Uterus (tissue), 4 donors: ENCODE results near the gene TNS1. TPM values are rescaled to one million over a fixed set of nuclear protein-coding genes. Genes with fewer than 3 reads are reported as not detected.
A peak's percentile ranks its signal among the peaks of the same experiment; 100 is the strongest.

Experiments used
- DNase-seq, 2 donors: peaks; one replicate each; pipeline ENCODE4 v3.0.0-alpha.2; 2019 to 2020
- H3K27ac ChIP-seq, 2 donors: fragments of 200-600 bp; sonication (generic); 1 replicate in 1 of 2; 2 replicates in 1 of 2; pipeline ENCODE4 v1.5.1; 2016 to 2018
- H3K27me3 ChIP-seq, 2 donors: fragments of 200-600 bp; sonication (generic); one replicate each; pipeline ENCODE4 v1.5.1; 2018 to 2019; ENCODE audit warnings: control low read depth in 1 of 2
- H3K36me3 ChIP-seq, 2 donors: fragments of 200-600 bp; sonication (generic); one replicate each; pipeline ENCODE4 v1.5.1; 2019; ENCODE audit warnings: control low read depth in 1 of 2
- H3K4me1 ChIP-seq, 2 donors: fragments of 200-600 bp; sonication (generic); one replicate each; pipeline ENCODE4 v1.5.1; 2018 to 2019; ENCODE audit warnings: control low read depth in 1 of 2
- H3K4me3 ChIP-seq, 2 donors: fragments of 200-600 bp; sonication (generic); 1 replicate in 1 of 2; 2 replicates in 1 of 2; pipeline ENCODE4 v1.5.1; 2018 to 2019; ENCODE audit warnings: mild to moderate bottlenecking in 1 of 2
- H3K9me3 ChIP-seq, 2 donors: fragments of 200-600 bp; sonication (generic); one replicate each; pipeline ENCODE4 v1.5.1; 2019; ENCODE audit warnings: control low read depth in 1 of 2
- POLR2A ChIP-seq, 2 donors: fragments of 450-650 bp; IDR thresholded peaks; one replicate each; pipeline ENCODE4 v1.6.1; 2016; ENCODE audit warnings: antibody characterized with exemption in 2 of 2, mild to moderate bottlenecking in 1 of 2, moderate library complexity in 1 of 2
- intact Hi-C: fragments of 100-400 bp; cut with DNase I; formaldehyde crosslinking; loops from one replicate; pipeline ENCODE4 v1.15.1; 2023; ENCODE audit warnings: low total_unique reads
- total RNA-seq, 4 donors: library from RNA; depleted of rRNA in 3 of 4; stranded (reverse); fragments of >200 nt in 3 of 4; gene quantifications; one replicate each; pipeline versions ENCODE4 v1.1.0 to v1.2.4, GENCODE V29; 2014 to 2023
- TF ChIP-seq, protein P1 (sequence below), 4 experiments: fragments of 200-600 bp in 2 of 4; fragments of 450-650 bp in 2 of 4; sonication (generic) in 2 of 4; IDR thresholded peaks; one replicate each; pipeline ENCODE4 v1.5.1; 2016 to 2019; ENCODE audit warnings: antibody characterized with exemption in 4 of 4, mild to moderate bottlenecking in 2 of 4, moderate library complexity in 1 of 4
- donor health status: DM: yes; HTN: yes; CAD: no.

TNS1 gene
- total RNA-seq, 4 donors from 2014 or later = 144 to 1,338 (median 313) TPM

DNA sequence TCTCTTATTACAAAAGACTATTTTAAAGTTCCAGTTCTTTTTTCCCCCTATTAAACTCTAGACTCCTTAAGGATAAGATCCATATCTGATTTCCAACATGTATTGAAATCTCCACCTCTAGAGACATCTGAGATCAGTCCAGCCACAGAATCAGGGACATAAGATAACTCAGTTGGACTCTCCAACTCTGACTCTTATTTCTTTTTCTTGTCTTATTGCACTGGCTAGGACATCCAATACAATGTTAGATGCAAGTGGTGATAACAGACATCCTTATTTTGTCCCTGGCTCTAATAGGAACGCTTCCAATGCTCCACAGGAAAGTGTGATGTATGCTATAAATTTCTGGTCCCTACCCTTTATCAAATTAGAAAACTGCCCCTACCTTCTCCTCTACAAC lies 158.1 kb downstream of the TNS1 start:
- Histone ChIP-seq H3K36me3 (no peaks in the 10 kb centered on the region), H3K4me1 (peaks cover 0 to 21% of the 10 kb centered on the region in 2 donors), H3K27ac (no peak overlapping the region), H3K4me3 (no peak overlapping the region), H3K9me3 (no peaks in the 10 kb centered on the region), H3K27me3 (no peaks in the 10 kb centered on the region)
- no peak for DNase-seq
- intact Hi-C loops = no loop called here
- TF ChIP-seq, protein P1, sequence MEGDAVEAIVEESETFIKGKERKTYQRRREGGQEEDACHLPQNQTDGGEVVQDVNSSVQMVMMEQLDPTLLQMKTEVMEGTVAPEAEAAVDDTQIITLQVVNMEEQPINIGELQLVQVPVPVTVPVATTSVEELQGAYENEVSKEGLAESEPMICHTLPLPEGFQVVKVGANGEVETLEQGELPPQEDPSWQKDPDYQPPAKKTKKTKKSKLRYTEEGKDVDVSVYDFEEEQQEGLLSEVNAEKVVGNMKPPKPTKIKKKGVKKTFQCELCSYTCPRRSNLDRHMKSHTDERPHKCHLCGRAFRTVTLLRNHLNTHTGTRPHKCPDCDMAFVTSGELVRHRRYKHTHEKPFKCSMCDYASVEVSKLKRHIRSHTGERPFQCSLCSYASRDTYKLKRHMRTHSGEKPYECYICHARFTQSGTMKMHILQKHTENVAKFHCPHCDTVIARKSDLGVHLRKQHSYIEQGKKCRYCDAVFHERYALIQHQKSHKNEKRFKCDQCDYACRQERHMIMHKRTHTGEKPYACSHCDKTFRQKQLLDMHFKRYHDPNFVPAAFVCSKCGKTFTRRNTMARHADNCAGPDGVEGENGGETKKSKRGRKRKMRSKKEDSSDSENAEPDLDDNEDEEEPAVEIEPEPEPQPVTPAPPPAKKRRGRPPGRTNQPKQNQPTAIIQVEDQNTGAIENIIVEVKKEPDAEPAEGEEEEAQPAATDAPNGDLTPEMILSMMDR (IDR thresholded peaks at IDR 0.05) = no peak
- TF ChIP-seq POLR2A (IDR thresholded peaks at IDR 0.05) = no peak

GRCh38 chr2:217843324-217843723 lies 159.5 kb downstream of the TNS1 start:
- Histone ChIP-seq H3K27me3 (no peaks in the 10 kb centered on the region), H3K36me3 (no peaks in the 10 kb centered on the region), H3K4me3 (no peak overlapping the region), H3K27ac (peak overlapping the region in 1 of 2 donors; percentile 35), H3K9me3 (no peaks in the 10 kb centered on the region), H3K4me1 (peaks cover 0 to 23% of the 10 kb centered on the region in 2 donors)
- intact Hi-C loops = no loop called here
- DNase-seq = no peak
- no peak for TF ChIP-seq POLR2A (IDR thresholded peaks at IDR 0.05)
- TF ChIP-seq, protein P1 (IDR thresholded peaks at IDR 0.05) = no peak

DNA sequence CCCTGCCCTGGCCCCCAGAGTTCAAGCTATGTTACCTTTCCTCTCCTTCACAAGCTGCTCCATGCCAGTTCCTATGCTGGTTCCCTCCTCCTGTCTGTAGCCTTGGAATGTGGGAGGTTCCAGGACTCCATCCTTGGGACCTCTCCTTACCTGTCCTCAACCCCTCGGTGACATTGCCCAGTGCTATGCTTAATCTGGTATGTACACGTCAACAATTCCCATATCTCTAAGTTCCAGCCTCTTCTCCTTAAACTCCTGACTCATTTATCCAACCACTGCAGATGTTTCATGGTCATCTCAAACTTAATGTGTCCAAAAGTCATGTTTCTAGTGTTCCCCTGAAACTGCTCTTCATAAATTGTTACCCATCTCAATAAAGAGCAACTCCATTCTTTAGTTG lies 160.8 kb downstream of the TNS1 start:
- no peak for TF ChIP-seq POLR2A (IDR thresholded peaks at IDR 0.05)
- TF ChIP-seq, protein P1 (IDR thresholded peaks at IDR 0.05) = no peak
- Histone ChIP-seq H3K9me3 (no peaks in the 10 kb centered on the region), H3K27ac (peak overlapping the region; percentile 8 to 57), H3K36me3 (no peaks in the 10 kb centered on the region), H3K27me3 (no peaks in the 10 kb centered on the region), H3K4me3 (no peak overlapping the region), H3K4me1 (peaks cover 0 to 23% of the 10 kb centered on the region in 2 donors)
- intact Hi-C loops = no loop called here
- DNase-seq = no peak

- H3K4me1 ChIP-seq = peaks cover 0 to 27% of the 10 kb centered on the region in 2 donors
- H3K36me3 ChIP-seq = no peaks in the 10 kb centered on the region
- TF ChIP-seq, protein P1 (IDR thresholded peaks at IDR 0.05) = no peak
- no peak for TF ChIP-seq POLR2A (IDR thresholded peaks at IDR 0.05)
- no peaks in the 10 kb centered on the region for H3K9me3 ChIP-seq
- no peak overlapping the region for H3K4me3 ChIP-seq
- H3K27me3 ChIP-seq = no peaks in the 10 kb centered on the region
- peak overlapping the region in 1 of 2 donors; percentile 25 for H3K27ac ChIP-seq
- intact Hi-C loops = no loop called here
- DNase-seq = no peak
These were observed 162.3 kb downstream of the TNS1 start for GRCh38 chr2:217840522-217840921.

DNA sequence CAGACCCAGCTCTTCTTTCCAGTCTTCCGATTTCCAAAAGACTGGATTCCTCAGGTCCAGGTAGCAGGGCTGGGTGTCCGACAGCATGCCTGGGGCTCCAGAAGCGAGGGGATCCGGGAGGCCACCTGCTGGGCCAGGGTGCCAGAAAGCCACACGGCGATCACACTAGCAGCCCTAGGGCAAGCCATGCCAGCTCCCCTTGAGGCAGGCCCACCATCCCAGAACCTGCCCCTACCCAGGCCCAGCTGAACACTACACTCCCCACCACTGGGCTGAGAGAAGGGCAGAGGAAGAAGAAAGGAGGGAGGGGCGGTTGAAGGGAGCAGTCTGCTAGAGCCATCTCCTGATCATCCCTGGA lies 163.1 kb downstream of the TNS1 start:
- no peak for TF ChIP-seq POLR2A (IDR thresholded peaks at IDR 0.05)
- TF ChIP-seq, protein P1 (IDR thresholded peaks at IDR 0.05) = no peak
- H3K4me1 ChIP-seq = peaks cover 0 to 27% of the 10 kb centered on the region in 2 donors
- H3K27me3 ChIP-seq = no peaks in the 10 kb centered on the region
- intact Hi-C loops = no loop called here
- peak overlapping the region in 1 of 2 donors; percentile 1 for H3K27ac ChIP-seq
- no peak for DNase-seq
- H3K9me3 ChIP-seq = no peaks in the 10 kb centered on the region
- H3K36me3 ChIP-seq = no peaks in the 10 kb centered on the region
- H3K4me3 ChIP-seq = no peak overlapping the region
